K562 (cell line): ENCODE measurements around the gene DPCD. TPM values are rescaled to one million over a fixed set of nuclear protein-coding genes. Genes with fewer than 3 reads are reported as not detected.

Experiments
- AFF4 ChIP-seq: sonication (generic); formaldehyde crosslinking; IDR thresholded peaks from 2 replicates; pipeline ENCODE4 v1.8.0; 2023; ENCODE audit warnings: mild to moderate bottlenecking, missing genetic modification reagents
- FOXK2 ChIP-seq, 2 experiments: fragments of 450-650 bp; IDR thresholded peaks in 1 of 2; conservative IDR thresholded peaks in 1 of 2; 2 replicates each; pipeline ENCODE4 v1.6.1; 2016; ENCODE audit warnings: low read depth in 2 of 2, mild to moderate bottlenecking in 1 of 2
- NR2C2 ChIP-seq, 2 experiments: fragments of 200-800 bp in 1 of 2; sonication (Bioruptor generic) in 1 of 2; sonication (generic) in 1 of 2; formaldehyde crosslinking in 1 of 2; IDR thresholded peaks; 2 replicates each; pipeline versions ENCODE4 v1.6.1 to v1.8.0; 2016 to 2022; ENCODE audit warnings: mild to moderate bottlenecking in 1 of 2, missing compliant biosample characterization in 1 of 2, missing genetic modification characterization in 1 of 2, missing genetic modification reagents in 1 of 2
- NRF1 ChIP-seq, 2 experiments: fragments of 450-650 bp; IDR thresholded peaks in 1 of 2; conservative IDR thresholded peaks in 1 of 2; 2 replicates each; pipeline ENCODE4 v1.6.1; 2014; ENCODE audit warnings: mild to moderate bottlenecking in 2 of 2
- PHF20 ChIP-seq: fragments of 450-650 bp; IDR thresholded peaks from 2 replicates; pipeline ENCODE4 v1.6.1; 2018; ENCODE audit not compliant: partially characterized antibody
- RBM22 ChIP-seq: fragments of 200-400 bp; formaldehyde crosslinking; IDR thresholded peaks from 2 replicates; pipeline ENCODE4 v1.6.1; 2018; ENCODE audit warnings: low read length, low read depth; ENCODE audit not compliant: poor library complexity, severe bottlenecking
- RBM25 ChIP-seq: fragments of 200-400 bp; formaldehyde crosslinking; IDR thresholded peaks from 2 replicates; pipeline ENCODE4 v1.6.1; 2018; ENCODE audit warnings: low read length, low read depth, moderate library complexity; ENCODE audit not compliant: severe bottlenecking
- RFX1 ChIP-seq: fragments of 450-650 bp; IDR thresholded peaks from 2 replicates; pipeline ENCODE4 v1.6.1; 2016; ENCODE audit warnings: mild to moderate bottlenecking, moderate library complexity
- RNF219 ChIP-seq: fragments of 250-450 bp; sonication (Bioruptor Pico); IDR thresholded peaks from 2 replicates; pipeline ENCODE4 v1.5.0; 2022; ENCODE audit warnings: mild to moderate bottlenecking
- SLC30A9 ChIP-seq: fragments of 250-450 bp; sonication (Bioruptor Pico); IDR thresholded peaks from 2 replicates; pipeline ENCODE4 v1.8.0; 2022; ENCODE audit warnings: mild to moderate bottlenecking, moderate library complexity
- SUPT5H ChIP-seq: fragments of 450-650 bp; IDR thresholded peaks from 2 replicates; pipeline ENCODE4 v1.6.1; 2016
- TFAP4 ChIP-seq: sonication (generic); formaldehyde crosslinking; IDR thresholded peaks from 2 replicates; pipeline ENCODE4 v1.8.0; 2022; ENCODE audit warnings: missing genetic modification reagents, mild to moderate bottlenecking, moderate library complexity, borderline replicate concordance
- TRIM25 ChIP-seq: fragments of 450-650 bp; IDR thresholded peaks from 2 replicates; pipeline ENCODE4 v1.7.0; 2016; ENCODE audit warnings: borderline replicate concordance
- YY1 ChIP-seq, 3 experiments: IDR thresholded peaks; 2 replicates each; pipeline ENCODE4 v1.6.1; 2011; ENCODE audit warnings: low read length in 2 of 3, mild to moderate bottlenecking in 2 of 3, moderate library complexity in 2 of 3, borderline replicate concordance in 1 of 3, control low read depth in 1 of 3, low read depth in 1 of 3; ENCODE audit not compliant: insufficient read depth in 3 of 3, insufficient replicate concordance in 2 of 3, control insufficient read depth in 1 of 3, insufficient read length in 1 of 3; ENCODE audit errors: extremely low read depth in 1 of 3
- ZBED1 ChIP-seq: IDR thresholded peaks from 2 replicates; pipeline ENCODE4 v1.6.1; 2014
- ZFX ChIP-seq: sonication (generic); formaldehyde crosslinking; IDR thresholded peaks from 2 replicates; pipeline ENCODE4 v1.8.0; 2022; ENCODE audit warnings: mild to moderate bottlenecking, missing genetic modification reagents, moderate library complexity
- polyA plus RNA-seq, 8 experiments: library from polyadenylated mRNA; depleted of rRNA in 4 of 8; stranded (reverse) in 5 of 8; unstranded in 3 of 8; fragments of >200 nt; fragmentation: Nextera tagmentation in 2 of 8; fragmentation: Illumina TruSeq in 1 of 8; extraction: Ambion mirVana in 2 of 8; extraction: Trizol in 1 of 8; gene quantifications; 2 replicates each; pipeline versions ENCODE4 v1.2.1 to v1.2.3, GENCODE V29; 2011 to 2014; ENCODE audit warnings: inconsistent platforms in 1 of 8, missing spikeins in 1 of 8
- total RNA-seq, 7 experiments: library from RNA; depleted of rRNA in 6 of 7; stranded (reverse); fragments of >200 nt in 6 of 7; fragmentation: Illumina TruSeq in 2 of 7; extraction: Trizol in 2 of 7; gene quantifications; 2 replicates each; pipeline versions ENCODE4 v1.2.1 to v1.2.3, GENCODE V29; 2011 to 2021; ENCODE audit warnings: low replicate concordance in 1 of 7

DPCD gene
- total and polyA plus RNA-seq, 9 of the 15 experiments (the other 6 are each of a cell fraction or from before 2014, with no cell fraction given) = 12.1 to 45.2 (median 20.0) TPM

GRCh38 chr10:101587725-101588653, at the start of gene DPCD, which contains the start of gene POLL (continued):
- TF ChIP-seq FOXK2 (conservative IDR thresholded peaks at IDR 0.05 in 1 of 2, IDR thresholded peaks at IDR 0.05 in 1 of 2; ENCODE audit: low read depth in 2 of 2) (peak in 1 of 2 experiments; percentile 35; a peak in 1 of 4 replicates), TFAP4 (0 out of 2 replicates have a peak, but pooled peaks have one; percentile 25), PHF20 (peak; percentile 61), RNF219 (no peak), TRIM25 (no peak), RBM22 (peak; percentile 65), NRF1 (conservative IDR thresholded peaks at IDR 0.05 in 1 of 2, IDR thresholded peaks at IDR 0.05 in 1 of 2) (peak; percentile 34 to 43; a peak in 2 of 4 replicates), RFX1 (peak; percentile 99), NR2C2 (CRISPR knock-in tag; IDR thresholded peaks at IDR 0.05) (peak; percentile 98), NR2C2 (tag; IDR thresholded peaks at IDR 0.05) (peak; percentile 99), YY1 (IDR thresholded peaks at IDR 0.05; ENCODE audit: borderline replicate concordance in 1 of 3, control insufficient read depth in 1 of 3, extremely low read depth in 1 of 3, insufficient read depth in 3 of 3, insufficient read length in 1 of 3, insufficient replicate concordance in 2 of 3, low read depth in 1 of 3, low read length in 2 of 3) (peak; percentile 73 to 95 (median 89)), ZBED1 (no peak), RBM25 (no peak), ZFX (CRISPR knock-in tag) (peak; percentile 37; the same call in 1 of the 2 replicates), SUPT5H (0 out of 2 replicates have a peak, but pooled peaks have one; percentile 35), SLC30A9 (CRISPR knock-in tag) (no peak), AFF4 (CRISPR knock-in tag) (0 out of 2 replicates have a peak, but pooled peaks have one; percentile 43)
